Duodenal mucosa (tissue), 2 donors: ENCODE results near the gene NPAS2.

ENCODE experiments used
- H3K27ac ChIP-seq: one replicate; pipeline ENCODE4 v1.7.0; 2013; ENCODE audit warnings: low read depth, low read length
- H3K27me3 ChIP-seq, 2 donors: one replicate each; pipeline ENCODE4 v1.7.0; 2013; ENCODE audit warnings: low read length in 2 of 2, control low read depth in 1 of 2; ENCODE audit not compliant: insufficient read depth in 2 of 2, control insufficient read depth in 1 of 2
- H3K36me3 ChIP-seq, 2 donors: one replicate each; pipeline ENCODE4 v1.7.0; 2013; ENCODE audit warnings: low read length in 2 of 2, control low read depth in 1 of 2; ENCODE audit not compliant: insufficient read depth in 2 of 2, control insufficient read depth in 1 of 2
- H3K4me1 ChIP-seq, 2 donors: one replicate each; pipeline ENCODE4 v1.7.0; 2013; ENCODE audit warnings: low read length in 2 of 2, control low read depth in 1 of 2; ENCODE audit not compliant: insufficient read depth in 2 of 2, control insufficient read depth in 1 of 2
- H3K4me3 ChIP-seq, 2 donors: one replicate each; pipeline ENCODE4 v1.7.0; 2013; ENCODE audit warnings: low read length in 2 of 2, low read depth in 1 of 2
- H3K9ac ChIP-seq, 2 donors: one replicate each; pipeline ENCODE4 v1.7.0; 2013; ENCODE audit warnings: low read length in 2 of 2, low read depth in 1 of 2
- H3K9me3 ChIP-seq, 2 donors: one replicate each; pipeline ENCODE4 v1.7.0; 2013; ENCODE audit warnings: low read length in 2 of 2, control low read depth in 1 of 2; ENCODE audit not compliant: control insufficient read depth in 1 of 2

The NPAS2 gene

DNA sequence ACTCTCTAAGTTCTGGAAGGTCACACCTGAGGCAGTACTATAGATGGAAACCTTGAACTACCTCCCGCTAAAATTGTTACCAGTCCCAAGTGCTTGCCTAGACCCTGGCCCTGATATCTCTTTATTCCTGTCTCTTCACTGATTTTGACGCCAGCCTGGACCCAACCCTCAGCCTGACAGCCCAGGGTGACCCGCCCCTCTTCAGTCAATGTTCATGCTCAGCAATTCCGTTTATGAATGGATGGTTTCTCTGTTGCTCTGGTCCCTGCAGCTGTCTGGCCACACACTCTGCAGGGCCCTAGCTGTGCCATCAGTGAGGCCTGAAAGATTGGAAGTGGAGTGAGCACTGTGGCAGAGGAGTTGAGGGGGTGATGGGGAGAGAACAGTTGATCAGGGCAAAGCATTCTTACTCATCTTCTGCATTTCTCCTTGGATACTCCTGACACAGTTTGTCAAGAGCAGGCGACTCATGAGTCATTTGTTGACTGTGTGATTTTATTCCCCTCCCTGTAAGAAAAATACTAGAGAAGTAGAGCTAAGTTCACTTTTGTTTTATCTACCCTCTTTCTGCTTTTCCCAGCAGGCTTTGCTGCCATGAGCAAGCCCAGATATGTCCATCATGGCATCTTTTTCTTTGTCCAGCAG lies 46.0 kb downstream of the NPAS2 start:
- Histone ChIP-seq H3K4me1 (peaks cover 9 to 10% of the 10 kb centered on the region in 2 donors), H3K9ac (no peak overlapping the region), H3K27ac (no peak overlapping the region), H3K27me3 (no peaks in the 10 kb centered on the region), H3K4me3 (no peak overlapping the region), H3K9me3 (peaks cover 0 to 6% of the 10 kb centered on the region in 2 donors), H3K36me3 (no peaks in the 10 kb centered on the region)

DNA sequence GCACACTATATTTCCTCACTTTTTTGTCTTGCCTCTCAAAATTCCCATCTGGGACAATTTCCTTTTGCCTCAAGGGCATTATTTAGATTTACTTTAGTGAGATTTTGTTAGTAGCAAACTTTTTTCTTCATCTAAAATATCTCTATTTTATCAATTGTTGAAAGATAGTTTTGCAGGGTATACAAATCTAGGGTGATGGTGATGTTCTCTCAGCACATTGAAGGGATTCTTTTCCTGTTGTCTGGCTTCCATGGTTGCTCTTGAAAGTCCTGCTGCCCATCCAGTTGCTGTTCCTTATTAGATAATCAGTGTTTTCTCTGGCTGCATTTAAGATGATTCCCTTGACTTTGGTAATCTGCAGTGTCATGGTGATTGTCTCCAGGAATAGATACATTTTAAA lies 48.1 kb downstream of the NPAS2 start:
- Histone ChIP-seq H3K9ac (no peak overlapping the region), H3K27me3 (no peaks in the 10 kb centered on the region), H3K4me1 (peaks cover 11% of the 10 kb centered on the region in 2 donors), H3K36me3 (no peaks in the 10 kb centered on the region), H3K9me3 (peaks cover 0 to 6% of the 10 kb centered on the region in 2 donors), H3K27ac (no peak overlapping the region), H3K4me3 (no peak overlapping the region)

DNA sequence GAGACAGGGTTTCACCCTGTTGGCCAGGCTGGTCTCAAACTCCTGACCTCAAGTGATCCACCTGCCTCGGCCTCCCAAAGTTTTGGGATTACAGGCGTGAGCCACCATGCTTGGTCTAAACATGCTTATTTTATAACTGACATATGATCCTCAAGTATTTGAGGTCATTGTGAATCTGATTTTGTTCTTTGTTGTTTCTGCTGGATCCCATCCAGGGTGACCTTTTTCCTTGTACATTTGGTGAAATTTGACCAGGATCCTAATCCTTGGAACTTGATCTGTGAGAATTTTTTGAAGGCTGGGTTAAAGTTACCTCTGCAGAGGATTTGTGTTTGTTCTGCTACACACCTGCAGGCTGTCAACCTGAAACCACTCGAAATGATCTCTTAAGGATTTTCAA lies 49.2 kb downstream of the NPAS2 start:
- Histone ChIP-seq H3K9ac (no peak overlapping the region), H3K9me3 (peaks cover 0 to 6% of the 10 kb centered on the region in 2 donors), H3K4me1 (peaks cover 11% of the 10 kb centered on the region in 2 donors), H3K4me3 (no peak overlapping the region), H3K27me3 (no peaks in the 10 kb centered on the region), H3K36me3 (no peaks in the 10 kb centered on the region), H3K27ac (no peak overlapping the region)

DNA sequence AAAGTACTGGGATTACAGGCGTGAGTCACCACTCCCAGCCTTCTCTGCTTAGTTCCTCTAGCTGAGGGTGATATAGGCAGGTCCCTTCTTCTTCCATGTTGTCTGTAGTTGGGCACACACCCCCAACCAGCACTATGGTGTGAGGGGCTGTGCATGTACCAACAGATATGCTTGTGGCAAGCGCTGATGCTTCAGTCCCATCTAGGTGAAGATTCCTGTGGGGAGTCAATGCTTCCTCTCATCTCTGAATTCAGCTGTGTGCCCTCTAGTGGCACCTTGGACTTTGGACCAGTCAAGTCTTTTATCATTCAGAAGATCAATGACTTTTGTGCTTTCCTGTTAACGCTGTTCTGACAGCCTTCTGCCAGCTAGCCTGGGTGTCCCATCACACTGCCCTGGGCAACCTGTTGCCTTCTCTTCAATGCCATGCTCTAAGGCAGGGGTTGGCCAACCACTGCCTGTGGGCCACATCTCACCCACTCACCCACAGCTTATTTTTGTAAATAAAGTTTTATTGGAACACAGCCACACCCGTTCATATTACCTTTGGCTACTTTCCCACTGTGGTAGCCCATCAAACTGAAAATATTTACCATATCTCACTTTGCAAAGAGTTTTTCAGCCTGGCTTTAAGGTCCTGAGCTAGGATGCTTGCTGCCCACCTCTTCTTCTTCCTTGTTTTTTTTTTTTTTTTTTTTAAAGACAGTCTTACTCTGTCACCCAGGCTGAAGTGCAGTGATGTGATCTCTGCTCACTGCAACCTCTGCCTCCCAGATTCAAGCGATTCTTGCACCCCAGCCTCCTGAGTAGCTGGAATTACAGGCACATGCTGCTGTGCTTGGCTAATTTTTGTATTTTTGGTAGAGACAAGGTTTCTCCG lies 51.0 kb downstream of the NPAS2 start:
- Histone ChIP-seq H3K4me3 (no peak overlapping the region), H3K4me1 (peaks cover 6 to 10% of the 10 kb centered on the region in 2 donors), H3K36me3 (no peaks in the 10 kb centered on the region), H3K9ac (no peak overlapping the region), H3K9me3 (peaks cover 0 to 6% of the 10 kb centered on the region in 2 donors), H3K27ac (no peak overlapping the region), H3K27me3 (no peaks in the 10 kb centered on the region)

DNA sequence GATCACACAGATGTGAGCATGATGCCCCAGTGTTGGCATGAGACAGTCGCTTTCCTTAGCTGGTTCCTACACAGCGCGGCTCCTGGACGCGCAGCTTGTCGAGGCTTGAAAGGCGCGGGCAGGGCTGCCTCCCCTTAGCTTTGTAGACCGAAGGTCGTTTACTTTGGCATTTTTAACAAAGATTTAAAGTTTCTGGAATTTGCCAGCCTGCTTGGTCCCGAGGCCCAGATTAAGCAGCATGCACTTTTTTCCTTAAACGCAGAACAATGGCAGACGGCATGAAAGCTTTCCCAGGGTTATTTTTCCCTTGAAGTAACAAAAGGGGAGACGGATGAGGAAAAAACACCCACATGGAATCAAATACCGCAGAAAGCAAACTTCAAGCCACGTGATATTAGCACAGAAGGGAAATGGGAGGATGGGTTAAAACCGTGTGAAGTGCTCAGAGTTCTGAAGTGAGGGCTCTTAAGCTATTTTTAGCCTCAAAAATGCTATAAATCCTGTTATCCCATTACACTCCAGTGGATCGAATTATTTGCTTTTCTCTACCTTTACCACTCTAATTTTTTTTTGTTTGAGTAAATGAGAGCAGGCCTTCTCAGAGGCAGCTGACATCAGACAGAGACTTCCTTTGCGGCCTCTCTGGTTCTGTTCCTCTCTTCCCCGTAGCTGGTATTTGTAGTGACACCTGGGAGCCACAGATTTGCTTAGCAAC lies 55.7 kb downstream of the NPAS2 start:
- peaks cover 3 to 4% of the 10 kb centered on the region in 2 donors for H3K4me1 ChIP-seq
- H3K27me3 ChIP-seq, result no peaks in the 10 kb centered on the region
- H3K9ac ChIP-seq, result no peak overlapping the region
- H3K4me3 ChIP-seq, result no peak overlapping the region
- H3K27ac ChIP-seq, result no peak overlapping the region
- H3K9me3 ChIP-seq, result no peaks in the 10 kb centered on the region
- H3K36me3 ChIP-seq, result peaks cover 0 to 5% of the 10 kb centered on the region in 2 donors

DNA sequence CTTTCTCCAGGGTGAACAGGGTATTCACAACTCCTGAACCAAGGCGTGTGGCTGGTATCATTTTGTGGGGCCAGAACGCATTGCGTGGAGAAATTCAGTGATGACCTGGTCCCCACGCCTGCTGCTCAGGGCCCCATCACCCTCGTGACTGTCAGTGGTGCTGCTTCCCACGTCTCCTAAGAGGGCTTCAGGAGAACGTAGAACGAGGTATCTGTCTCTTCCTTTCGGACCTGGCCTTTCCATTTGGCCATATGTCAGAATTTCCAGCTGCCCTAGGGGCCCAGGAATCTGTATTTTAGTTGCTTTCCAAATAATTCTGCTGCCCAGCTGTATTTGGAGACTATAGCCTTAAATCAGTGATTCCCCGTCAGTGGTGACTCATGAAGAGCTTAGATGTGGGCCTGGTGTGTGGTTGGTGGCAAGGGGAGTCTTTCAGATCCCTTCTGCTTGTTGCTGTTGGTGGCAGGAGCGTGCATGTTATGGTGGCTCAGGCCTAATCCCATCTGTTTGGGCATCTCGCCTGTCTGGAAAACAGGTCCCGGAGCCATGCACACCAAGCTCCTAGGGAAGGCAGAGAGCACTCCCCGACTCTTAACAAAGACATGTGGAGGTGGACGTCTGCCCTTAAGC lies 56.4 kb downstream of the NPAS2 start:
- Histone ChIP-seq H3K4me3 (no peak overlapping the region), H3K27me3 (no peaks in the 10 kb centered on the region), H3K36me3 (peaks cover 0 to 5% of the 10 kb centered on the region in 2 donors), H3K27ac (no peak overlapping the region), H3K9ac (no peak overlapping the region), H3K9me3 (no peaks in the 10 kb centered on the region), H3K4me1 (no peaks in the 10 kb centered on the region)

DNA sequence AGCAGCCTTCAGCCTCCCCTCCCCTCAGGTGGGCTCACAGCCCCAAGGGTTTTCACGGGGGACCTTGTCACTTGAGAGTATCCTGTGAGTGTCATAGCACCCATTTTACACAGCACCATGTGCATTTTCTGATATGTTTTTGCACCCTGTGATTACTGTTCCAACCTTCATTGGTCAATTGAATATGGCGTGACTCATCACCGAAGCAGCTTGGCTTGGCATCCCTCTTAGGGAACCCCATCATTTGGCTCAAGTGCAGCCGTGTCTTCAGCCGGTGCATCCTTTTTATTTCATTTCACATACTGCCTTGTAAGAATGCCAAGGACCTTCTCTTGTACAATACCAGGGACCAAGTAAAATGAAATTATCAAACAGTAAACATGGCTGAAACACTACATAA lies 57.6 kb downstream of the NPAS2 start:
- H3K4me3 ChIP-seq, result no peak overlapping the region
- no peak overlapping the region for H3K27ac ChIP-seq
- H3K36me3 ChIP-seq, result peaks cover 0 to 5% of the 10 kb centered on the region in 2 donors
- H3K9ac ChIP-seq, result no peak overlapping the region
- peaks cover 0 to under 1% of the 10 kb centered on the region in 2 donors for H3K4me1 ChIP-seq
- no peaks in the 10 kb centered on the region for H3K27me3 ChIP-seq
- H3K9me3 ChIP-seq, result no peaks in the 10 kb centered on the region

DNA sequence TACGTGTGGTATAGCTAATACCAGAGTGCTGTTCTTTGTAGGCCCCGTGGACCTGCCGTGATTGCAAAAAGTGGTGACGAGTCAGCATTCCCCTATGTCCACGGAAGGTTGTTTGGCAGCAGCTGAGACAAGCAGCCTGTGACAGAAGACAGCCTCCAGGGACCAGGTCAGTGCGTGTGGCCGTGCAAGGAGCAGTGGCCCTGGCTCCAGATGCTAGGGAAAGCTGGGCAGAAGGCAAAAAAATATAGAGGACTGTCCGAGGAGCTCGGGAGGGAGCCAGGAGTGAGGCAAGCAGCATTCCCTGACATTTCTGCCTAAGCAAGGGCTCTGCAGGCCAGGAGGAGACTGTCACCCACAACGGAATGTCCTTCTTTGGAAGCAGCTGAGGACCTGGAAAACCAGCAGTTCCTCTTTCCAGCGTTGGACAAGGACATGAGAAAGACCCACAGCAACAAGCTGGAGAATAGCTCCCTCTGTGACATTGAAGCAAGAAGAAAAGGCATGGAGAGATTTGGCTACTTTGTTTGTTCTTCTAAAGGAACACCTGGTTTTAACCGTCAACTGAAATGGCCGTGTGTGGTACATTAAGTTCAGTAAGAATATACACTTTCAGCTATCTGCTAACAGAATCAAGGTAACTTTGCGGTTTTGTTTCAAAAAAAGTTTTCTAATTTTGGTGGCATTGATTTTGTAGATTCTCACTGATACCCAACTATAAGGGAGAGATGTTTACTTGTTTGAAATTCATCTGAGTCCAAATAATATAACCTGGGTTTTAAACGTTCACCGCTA lies 58.3 kb downstream of the NPAS2 start:
- Histone ChIP-seq H3K27me3 (no peaks in the 10 kb centered on the region), H3K9ac (no peak overlapping the region), H3K27ac (no peak overlapping the region), H3K4me3 (no peak overlapping the region), H3K9me3 (no peaks in the 10 kb centered on the region), H3K36me3 (peaks cover 0 to 5% of the 10 kb centered on the region in 2 donors), H3K4me1 (peaks cover 3 to 7% of the 10 kb centered on the region in 2 donors)

DNA sequence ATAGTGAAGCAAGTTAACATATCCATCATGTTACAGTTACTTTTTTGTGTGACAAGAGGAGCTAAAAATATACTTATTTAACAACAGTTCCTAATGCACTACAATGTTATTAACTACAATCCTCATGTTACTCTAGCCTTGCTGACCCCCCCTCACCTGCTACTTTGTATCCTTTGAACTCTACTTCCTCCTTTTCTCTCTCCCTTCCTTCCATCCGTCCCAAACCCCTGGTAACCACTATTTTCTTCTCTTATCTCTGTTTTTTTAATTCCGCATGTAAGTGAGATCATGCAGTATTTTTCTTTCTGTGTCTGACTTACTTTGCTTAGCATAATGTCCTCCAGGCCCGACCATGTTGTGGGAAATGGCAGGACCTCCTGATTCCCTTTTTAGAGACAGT lies 59.4 kb downstream of the NPAS2 start:
- no peak overlapping the region for H3K4me3 ChIP-seq
- H3K9ac ChIP-seq, result no peak overlapping the region
- no peak overlapping the region for H3K27ac ChIP-seq
- peaks cover 14 to 18% of the 10 kb centered on the region in 2 donors for H3K4me1 ChIP-seq
- H3K36me3 ChIP-seq, result peaks cover 0 to 5% of the 10 kb centered on the region in 2 donors
- H3K9me3 ChIP-seq, result no peaks in the 10 kb centered on the region
- H3K27me3 ChIP-seq, result no peaks in the 10 kb centered on the region
